Loucy (cell line): ENCODE measurements around the gene MIGA1.

Experiments
- H2AFZ ChIP-seq: fragments of 200-600 bp; sonication (generic); 2 replicates; pipeline ENCODE4 v1.6.0; 2016; ENCODE audit warnings: antibody characterized with exemption, mild to moderate bottlenecking, low read length, moderate library complexity
- H3F3A ChIP-seq: fragments of 200-600 bp; 2 replicates; pipeline ENCODE4 v1.6.0; 2016; ENCODE audit warnings: antibody characterized with exemption, low read depth, mild to moderate bottlenecking
- H3K27me3 ChIP-seq: fragments of 200-600 bp; sonication (generic); 2 replicates; pipeline ENCODE4 v1.6.1; 2014; ENCODE audit warnings: low read length, mild to moderate bottlenecking; ENCODE audit not compliant: insufficient read depth, poor library complexity, severe bottlenecking
- H3K36me3 ChIP-seq: fragments of 200-600 bp; sonication (generic); 2 replicates; pipeline ENCODE4 v1.6.1; 2016; ENCODE audit warnings: low read length; ENCODE audit not compliant: insufficient read depth
- H3K4me1 ChIP-seq: fragments of 200-600 bp; sonication (generic); 2 replicates; pipeline ENCODE4 v1.5.1; 2014; ENCODE audit warnings: low read length, mild to moderate bottlenecking; ENCODE audit not compliant: insufficient read depth, poor library complexity, severe bottlenecking
- H3K4me2 ChIP-seq: fragments of 200-600 bp; sonication (generic); 2 replicates; pipeline ENCODE4 v1.6.0; 2014; ENCODE audit warnings: antibody characterized with exemption, low read length, low read depth, mild to moderate bottlenecking; ENCODE audit not compliant: poor library complexity, severe bottlenecking
- H3K4me3 ChIP-seq: fragments of 200-600 bp; sonication (generic); 2 replicates; pipeline ENCODE4 v1.5.1; 2014; ENCODE audit warnings: low read length, mild to moderate bottlenecking, mixed read lengths; ENCODE audit not compliant: poor library complexity, severe bottlenecking
- H3K79me2 ChIP-seq: fragments of 200-600 bp; sonication (generic); 2 replicates; pipeline ENCODE4 v1.6.1; 2014; ENCODE audit warnings: low read length; ENCODE audit not compliant: insufficient read depth
- H3K9ac ChIP-seq: fragments of 200-600 bp; sonication (generic); 2 replicates; pipeline ENCODE4 v1.6.0; 2014; ENCODE audit warnings: mild to moderate bottlenecking, low read depth, low read length, moderate library complexity; ENCODE audit not compliant: poor library complexity, severe bottlenecking
- H3K9me2 ChIP-seq: fragments of 200-600 bp; sonication (generic); replicated peaks from 2 replicates; pipeline ENCODE4 v1.6.1; 2016; ENCODE audit warnings: low read depth, low read length, mixed read lengths
- H3K9me3 ChIP-seq: fragments of 200-600 bp; sonication (generic); 2 replicates; pipeline ENCODE4 v1.6.1; 2014; ENCODE audit warnings: mild to moderate bottlenecking, antibody characterized with exemption, low read length, low read depth; ENCODE audit not compliant: insufficient read depth
- H4K20me1 ChIP-seq: fragments of 200-600 bp; sonication (generic); 2 replicates; pipeline ENCODE4 v1.6.0; 2014; ENCODE audit warnings: antibody characterized with exemption, low read length, mild to moderate bottlenecking; ENCODE audit not compliant: insufficient read depth, poor library complexity, severe bottlenecking
- EZH2phosphoT487 ChIP-seq: fragments of 200-600 bp; IDR thresholded peaks from 2 replicates; pipeline ENCODE4 v1.6.1; 2018; ENCODE audit warnings: antibody characterized with exemption, mild to moderate bottlenecking, moderate library complexity, borderline replicate concordance
- TF ChIP-seq, protein P1 (sequence below): fragments of 200-600 bp; sonication (generic); conservative IDR thresholded peaks from 2 replicates; pipeline ENCODE4 v1.5.1; 2014; ENCODE audit warnings: mild to moderate bottlenecking, antibody characterized with exemption, low read length

MIGA1 gene

DNA sequence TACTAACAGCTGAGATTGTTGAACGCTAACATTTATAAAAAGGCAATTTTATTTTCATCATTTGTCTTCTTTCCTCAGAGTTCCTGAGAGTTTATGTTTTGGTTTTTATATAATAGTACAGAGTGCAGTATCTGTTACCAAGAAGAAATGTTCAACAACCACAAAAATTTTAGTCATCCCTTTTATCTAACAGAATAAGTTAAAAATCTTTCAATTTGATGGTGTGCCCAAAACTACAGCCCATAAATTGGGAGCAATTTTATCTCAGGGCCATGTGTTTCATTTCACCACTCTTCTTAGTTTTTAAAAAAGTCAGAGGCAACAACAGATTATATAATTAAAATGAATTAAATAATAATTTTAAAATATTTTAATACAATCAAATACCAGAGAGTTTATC lies 146.1 kb downstream of the MIGA1 start:
- TF ChIP-seq, protein P1, sequence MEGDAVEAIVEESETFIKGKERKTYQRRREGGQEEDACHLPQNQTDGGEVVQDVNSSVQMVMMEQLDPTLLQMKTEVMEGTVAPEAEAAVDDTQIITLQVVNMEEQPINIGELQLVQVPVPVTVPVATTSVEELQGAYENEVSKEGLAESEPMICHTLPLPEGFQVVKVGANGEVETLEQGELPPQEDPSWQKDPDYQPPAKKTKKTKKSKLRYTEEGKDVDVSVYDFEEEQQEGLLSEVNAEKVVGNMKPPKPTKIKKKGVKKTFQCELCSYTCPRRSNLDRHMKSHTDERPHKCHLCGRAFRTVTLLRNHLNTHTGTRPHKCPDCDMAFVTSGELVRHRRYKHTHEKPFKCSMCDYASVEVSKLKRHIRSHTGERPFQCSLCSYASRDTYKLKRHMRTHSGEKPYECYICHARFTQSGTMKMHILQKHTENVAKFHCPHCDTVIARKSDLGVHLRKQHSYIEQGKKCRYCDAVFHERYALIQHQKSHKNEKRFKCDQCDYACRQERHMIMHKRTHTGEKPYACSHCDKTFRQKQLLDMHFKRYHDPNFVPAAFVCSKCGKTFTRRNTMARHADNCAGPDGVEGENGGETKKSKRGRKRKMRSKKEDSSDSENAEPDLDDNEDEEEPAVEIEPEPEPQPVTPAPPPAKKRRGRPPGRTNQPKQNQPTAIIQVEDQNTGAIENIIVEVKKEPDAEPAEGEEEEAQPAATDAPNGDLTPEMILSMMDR, result no peak
- no peak for TF ChIP-seq EZH2phosphoT487
- Histone ChIP-seq H3K4me1 (peaks cover 4% of the 10 kb centered on the region), H3K4me3 (no peak overlapping the region), H3K9ac (no peak overlapping the region), H4K20me1 (no peaks in the 10 kb centered on the region), H3F3A (no peaks in the 10 kb centered on the region), H3K27me3 (no peaks in the 10 kb centered on the region), H3K4me2 (no peak overlapping the region), H3K9me3 (no peaks in the 10 kb centered on the region), H3K36me3 (no peaks in the 10 kb centered on the region), H2AFZ (no peak overlapping the region), H3K79me2 (no peaks in the 10 kb centered on the region), H3K9me2 (no peaks in the 10 kb centered on the region)

- peak overlapping the region; percentile 40 for H3K9ac ChIP-seq
- H3K4me3 ChIP-seq, result peak overlapping the region; percentile 66
- TF ChIP-seq EZH2phosphoT487, result no peak
- TF ChIP-seq, protein P1, result no peak
- no peaks in the 10 kb centered on the region for H4K20me1 ChIP-seq
- peak overlapping the region; percentile 83; the same call in 1 of the 2 replicates for H2AFZ ChIP-seq
- no peaks in the 10 kb centered on the region for H3K79me2 ChIP-seq
- H3K36me3 ChIP-seq, result no peaks in the 10 kb centered on the region
- H3K4me1 ChIP-seq, result peaks cover 4% of the 10 kb centered on the region
- H3K4me2 ChIP-seq, result peak overlapping the region; percentile 56
- H3K9me2 ChIP-seq, result no peaks in the 10 kb centered on the region
- H3K9me3 ChIP-seq, result no peaks in the 10 kb centered on the region
- H3F3A ChIP-seq, result no peaks in the 10 kb centered on the region
- no peaks in the 10 kb centered on the region for H3K27me3 ChIP-seq
Observed at GRCh38 chr1:77925956-77926355, 146.5 kb downstream of the MIGA1 start.

- Histone ChIP-seq H3K4me3 (peak overlapping the region; percentile 66), H3K9me3 (no peaks in the 10 kb centered on the region), H3K36me3 (no peaks in the 10 kb centered on the region), H3K9me2 (no peaks in the 10 kb centered on the region), H3K9ac (peak overlapping the region; percentile 40), H3K79me2 (no peaks in the 10 kb centered on the region), H3F3A (no peaks in the 10 kb centered on the region), H2AFZ (peak overlapping the region; percentile 83), H3K4me2 (peak overlapping the region; percentile 56), H3K4me1 (peaks cover 4% of the 10 kb centered on the region), H4K20me1 (no peaks in the 10 kb centered on the region), H3K27me3 (no peaks in the 10 kb centered on the region)
- TF ChIP-seq, protein P1, result no peak
- TF ChIP-seq EZH2phosphoT487, result no peak
Observed at GRCh38 chr1:77926561-77927357, 147.3 kb downstream of the MIGA1 start.
